ENCODE measurements around the gene FYN.

FYN gene

GRCh38 chr6:111725446-111726112 is 147.7 kb downstream of the FYN start:
- peak; percentile 49 for DNase-seq (ENCODE audit: low spot score)

GRCh38 chr6:111724505-111724904 is 148.7 kb downstream of the FYN start:
- peak; percentile 48 for DNase-seq (ENCODE audit: low spot score)

- DNase-seq (ENCODE audit: low spot score): no peak
Observed at GRCh38 chr6:111724039-111724438, 149.2 kb downstream of the FYN start.

- DNase-seq (ENCODE audit: low spot score): no peak
Observed at GRCh38 chr6:111723412-111723970, 149.8 kb downstream of the FYN start.

GRCh38 chr6:111722179-111722731 is 151.0 kb downstream of the FYN start:
- no peak for DNase-seq (ENCODE audit: low spot score)

- no peak for DNase-seq (ENCODE audit: low spot score)
Observed at GRCh38 chr6:111721753-111722154, 151.5 kb downstream of the FYN start.

GRCh38 chr6:111720931-111721496 is 152.2 kb downstream of the FYN start:
- no peak for DNase-seq (ENCODE audit: low spot score)

GRCh38 chr6:111718990-111719389 is 154.3 kb downstream of the FYN start:
- no peak for DNase-seq (ENCODE audit: low spot score)

- DNase-seq (ENCODE audit: low spot score): no peak
Observed at GRCh38 chr6:111718326-111718725, 154.9 kb downstream of the FYN start.

- DNase-seq (ENCODE audit: low spot score): no peak
Observed at GRCh38 chr6:111717621-111718020, 155.6 kb downstream of the FYN start.

GRCh38 chr6:111716325-111716724 is 156.9 kb downstream of the FYN start:
- DNase-seq (ENCODE audit: low spot score): no peak

GRCh38 chr6:111715321-111715720 is 157.9 kb downstream of the FYN start:
- DNase-seq (ENCODE audit: low spot score): peak; percentile 35

GRCh38 chr6:111714416-111715270 is 158.6 kb downstream of the FYN start:
- DNase-seq (ENCODE audit: low spot score): no peak

- no peak for DNase-seq (ENCODE audit: low spot score)
Observed at GRCh38 chr6:111713811-111714210, 159.4 kb downstream of the FYN start.

- no peak for DNase-seq (ENCODE audit: low spot score)
Observed at GRCh38 chr6:111713236-111713635, 160.0 kb downstream of the FYN start.

- no peak for DNase-seq (ENCODE audit: low spot score)
Observed at GRCh38 chr6:111711984-111712752, 161.1 kb downstream of the FYN start.

GRCh38 chr6:111711476-111711875 is 161.8 kb downstream of the FYN start:
- DNase-seq (ENCODE audit: low spot score): peak; percentile 82

GRCh38 chr6:111710911-111711310 is 162.3 kb downstream of the FYN start:
- peak; percentile 26 for DNase-seq (ENCODE audit: low spot score)

GRCh38 chr6:111710439-111710838 is 162.8 kb downstream of the FYN start:
- DNase-seq (ENCODE audit: low spot score): peak; percentile 55

- DNase-seq (ENCODE audit: low spot score): peak; percentile 92
Observed at GRCh38 chr6:111709615-111710398, 163.4 kb downstream of the FYN start.

GRCh38 chr6:111709201-111709600 is 164.1 kb downstream of the FYN start:
- DNase-seq (ENCODE audit: low spot score): no peak

All from pons (tissue), 1 donor.